ENCODE results near the gene PRAMEF20.
"Not testable (repeated sequence)": the region's sequence is repeated elsewhere in the genome, so short reads cannot be mapped to it uniquely, and the experiment has no call there.

PRAMEF20 gene

DNA sequence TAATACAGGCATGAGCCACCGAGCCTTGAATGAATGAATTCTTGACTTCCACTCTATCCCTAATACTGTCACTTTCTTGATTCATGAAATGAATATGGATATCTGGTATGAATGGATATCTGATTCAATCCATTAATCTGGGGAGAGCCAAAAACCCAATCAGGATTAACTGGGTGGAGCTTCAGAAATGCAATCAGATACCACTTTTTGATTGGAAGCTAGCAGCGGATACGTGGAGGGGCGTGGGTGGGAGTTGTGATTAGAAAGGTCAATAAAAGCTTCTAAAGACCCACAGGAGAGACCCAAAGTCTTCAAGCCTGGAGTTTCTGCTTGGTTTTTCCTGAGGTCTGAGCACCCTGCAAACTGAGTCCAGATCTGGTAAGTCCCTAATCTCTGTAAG, at the start of gene PRAMEF20:
Gene PRAMEF20 (plus strand): TSS at position 301 of the 400 bp plus-strand sequence. CDS start 5,905 bp downstream, outside the sequence.
- not testable (repeated sequence) for DNase-seq

DNA sequence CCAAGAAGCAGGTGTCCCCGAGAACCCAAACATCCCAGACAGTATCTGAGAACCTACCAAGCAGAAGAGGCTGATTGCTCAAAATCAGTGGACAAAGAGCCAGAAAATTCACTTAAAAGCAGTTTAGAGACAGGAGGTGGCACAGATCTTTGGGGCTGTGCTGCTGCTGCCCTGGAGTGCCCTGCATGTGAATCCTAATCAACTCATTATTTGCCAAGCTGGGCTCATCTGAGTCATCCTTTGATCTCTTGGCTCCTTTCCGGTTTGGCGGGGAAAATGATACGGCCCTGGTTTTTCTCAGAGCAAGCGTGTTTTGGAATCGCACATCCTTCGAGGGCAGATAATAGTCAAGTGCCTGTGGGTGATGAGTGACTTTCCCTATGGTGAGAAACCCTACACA, 47.9 kb upstream of the PRAMEF20 start:
- DNase-seq = not testable (repeated sequence)

GRCh38 chr1:13364928-13365327, 45.3 kb upstream of the PRAMEF20 start:
- DNase-seq = not testable (repeated sequence)

- not testable (repeated sequence) for DNase-seq
Measured at GRCh38 chr1:13366536-13366935, 43.7 kb upstream of the PRAMEF20 start.

- DNase-seq = not testable (repeated sequence)
Measured at GRCh38 chr1:13368544-13368943, 41.7 kb upstream of the PRAMEF20 start.

DNA sequence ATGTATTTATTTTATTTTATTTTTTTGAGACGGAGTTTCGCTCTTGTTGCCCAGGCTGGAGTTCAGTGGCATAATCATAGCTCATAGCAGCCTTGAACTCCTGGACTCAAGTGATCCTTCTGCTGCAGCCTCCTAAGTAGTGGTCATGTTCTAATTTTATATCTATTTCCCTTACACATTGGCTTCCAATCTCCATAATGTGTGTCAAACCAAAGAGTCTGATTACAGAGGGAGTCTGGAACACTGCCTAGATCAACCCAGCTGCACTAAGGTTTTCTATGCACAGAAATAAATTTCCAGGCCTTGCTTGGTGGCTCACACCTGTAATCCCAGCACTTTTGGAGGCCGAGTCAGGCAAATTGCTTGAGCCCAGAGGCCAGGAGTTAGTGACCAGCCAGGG, 31.3 kb upstream of the PRAMEF20 start:
- not testable (repeated sequence) for DNase-seq

GRCh38 chr1:13380380-13380779, 29.9 kb upstream of the PRAMEF20 start:
- not testable (repeated sequence) for DNase-seq

- not testable (repeated sequence) for DNase-seq
Measured at GRCh38 chr1:13389332-13389731, 20.9 kb upstream of the PRAMEF20 start, which contains the start of gene PRAMEF17. Gene PRAMEF17 (plus strand): TSS chr1:13389632. CDS start chr1:13389658, 26 bp downstream.

- not testable (repeated sequence) for DNase-seq
Measured at GRCh38 chr1:13393004-13393403, 17.2 kb upstream of the PRAMEF20 start.

DNA sequence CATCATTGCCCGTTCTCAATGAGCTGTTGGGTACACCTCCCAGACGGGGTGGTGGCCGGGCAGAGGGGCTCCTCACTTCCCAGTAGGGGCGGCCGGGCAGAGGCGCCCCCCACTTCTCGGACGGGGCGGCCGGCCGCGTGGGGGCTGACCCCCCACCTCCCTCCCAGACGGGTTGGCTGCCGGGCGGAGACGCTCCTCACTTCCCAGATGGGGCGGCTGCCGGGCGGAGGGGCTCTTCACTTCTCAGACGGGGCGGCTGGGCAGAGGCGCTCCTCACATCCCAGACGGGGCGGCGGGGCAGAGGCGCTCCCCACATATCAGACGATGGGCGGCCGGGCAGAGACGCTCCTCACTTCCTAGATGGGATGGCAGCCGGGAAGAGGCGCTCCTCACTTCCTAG, 15.5 kb upstream of the PRAMEF20 start:
- not testable (repeated sequence) for DNase-seq

DNA sequence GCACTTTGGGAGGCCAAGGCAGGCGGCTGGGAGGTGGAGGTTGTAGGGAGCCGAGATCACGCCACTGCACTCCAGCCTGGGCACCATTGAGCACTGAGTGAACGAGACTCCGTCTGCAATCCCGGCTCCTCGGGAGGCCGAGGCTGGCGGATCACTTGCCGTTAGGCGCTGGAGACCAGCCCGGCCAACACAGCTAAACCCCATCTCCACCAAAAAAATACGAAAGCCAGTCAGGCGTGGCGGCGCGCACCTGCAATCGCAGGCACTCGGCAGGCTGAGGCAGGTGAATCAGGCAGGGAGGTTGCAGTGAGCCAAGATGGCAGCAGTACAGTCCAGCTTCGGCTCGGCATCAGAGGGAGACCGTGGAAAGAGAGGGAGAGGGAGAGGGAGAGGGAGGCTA, 14.9 kb upstream of the PRAMEF20 start:
- DNase-seq = not testable (repeated sequence)

DNA sequence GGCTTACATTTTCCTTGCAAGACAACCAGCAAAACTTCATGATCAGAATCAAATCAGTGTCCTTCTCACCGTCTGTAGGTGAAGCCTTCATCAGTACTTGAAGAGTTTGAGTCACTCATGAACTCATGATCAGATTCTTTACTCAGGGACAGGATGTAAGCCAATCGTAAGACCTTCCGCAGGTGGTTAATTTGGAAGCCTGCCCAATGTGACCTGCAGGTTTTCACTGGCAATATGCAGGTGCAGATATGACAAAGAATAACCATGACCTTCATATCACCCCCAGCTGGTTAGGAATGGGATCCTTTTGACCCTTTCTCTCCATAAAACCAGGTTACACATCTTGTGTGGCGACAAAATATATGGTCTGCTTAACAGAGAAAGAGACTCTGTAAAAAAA, 2.4 kb upstream of the PRAMEF20 start:
- no peak for DNase-seq

DNA sequence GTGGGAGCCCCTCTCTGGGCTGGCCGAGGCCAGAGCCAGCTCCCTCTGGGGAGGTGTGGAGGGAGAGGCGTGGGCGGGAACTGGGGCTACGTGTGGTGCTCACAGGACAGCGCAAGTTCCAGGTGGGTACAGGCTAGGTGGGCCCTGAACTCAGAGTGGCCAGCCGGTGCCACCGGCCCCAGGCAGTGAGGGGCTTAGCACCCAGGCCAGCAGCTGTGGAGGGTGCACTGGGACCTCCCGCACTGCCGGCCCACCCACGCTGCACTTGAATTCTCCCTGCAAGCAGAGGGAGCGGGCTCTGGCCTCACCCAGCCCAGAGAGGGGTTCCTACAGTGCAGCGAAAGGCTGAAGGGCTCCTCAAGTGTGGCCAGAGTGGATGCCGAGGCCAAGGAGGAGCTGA, 20.2 kb downstream of the PRAMEF20 start:
- DNase-seq = no peak

GRCh38 chr1:13432251-13432650, 22.0 kb downstream of the PRAMEF20 start:
- no peak for DNase-seq

DNA sequence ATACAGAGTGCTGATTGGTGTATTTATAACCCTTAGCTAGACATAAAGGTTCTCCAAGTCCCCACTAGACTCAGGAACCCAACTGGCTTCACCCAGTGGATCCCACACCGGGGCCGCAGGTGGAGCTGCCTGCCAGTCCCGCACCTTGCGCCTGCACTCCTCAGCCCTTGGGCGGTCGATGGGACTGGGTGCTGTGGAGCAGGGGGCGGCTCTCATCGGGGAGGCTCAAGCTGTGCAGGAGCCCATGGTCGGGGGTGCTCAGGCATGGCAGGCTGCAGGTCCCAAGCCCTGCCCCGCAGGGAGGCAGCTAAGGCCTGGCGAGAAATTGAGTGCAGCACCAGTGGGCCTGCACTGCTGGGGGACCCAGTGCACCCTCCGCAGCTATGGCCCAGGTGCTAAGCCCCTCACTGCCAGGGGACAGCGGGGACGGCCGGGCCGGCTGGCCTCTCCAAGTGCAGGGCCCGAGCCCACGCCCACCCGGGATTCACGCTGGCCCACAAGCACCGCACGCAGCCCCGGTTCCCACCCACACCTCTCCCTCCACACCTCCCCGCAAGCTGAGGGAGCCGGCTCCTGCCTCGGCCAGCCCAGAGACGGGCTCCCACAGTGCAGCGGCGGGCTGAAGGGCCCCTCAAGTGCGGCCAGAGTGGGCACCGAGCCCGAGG, 23.6 kb downstream of the PRAMEF20 start:
- not testable (repeated sequence) for DNase-seq

- no peak for DNase-seq
Measured at GRCh38 chr1:13435458-13435857, 25.2 kb downstream of the PRAMEF20 start.

GRCh38 chr1:13439104-13439783, 29.0 kb downstream of the PRAMEF20 start:
- DNase-seq = not testable (repeated sequence)

- no peak for DNase-seq
Measured at GRCh38 chr1:13443335-13443979, 33.2 kb downstream of the PRAMEF20 start.

DNA sequence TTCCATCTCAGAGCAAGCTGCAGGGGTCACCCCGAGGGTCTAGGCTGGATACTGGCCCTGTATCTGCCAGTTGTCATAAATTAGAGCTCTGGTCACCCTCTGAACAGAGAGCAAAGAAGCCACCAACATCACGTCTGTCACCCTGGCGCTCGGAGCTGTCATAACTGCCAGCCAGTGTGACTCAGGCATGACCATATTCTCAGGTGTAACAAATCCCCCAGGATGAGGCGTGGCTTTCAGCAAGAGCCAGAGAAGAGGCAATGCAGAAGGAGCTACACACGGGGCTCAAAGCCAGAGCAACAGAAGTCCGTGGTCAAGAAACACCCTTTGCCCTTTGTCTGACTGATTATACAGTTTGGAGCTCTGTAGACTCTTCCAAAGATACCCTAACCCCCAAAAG, 40.0 kb downstream of the PRAMEF20 start:
- DNase-seq = no peak

- DNase-seq = no peak
Measured at GRCh38 chr1:13451399-13451965, 41.2 kb downstream of the PRAMEF20 start.

- no peak for DNase-seq
Measured at GRCh38 chr1:13456904-13457532, 46.8 kb downstream of the PRAMEF20 start.

GRCh38 chr1:13461977-13462376, 51.7 kb downstream of the PRAMEF20 start:
- DNase-seq = no peak

- no peak for DNase-seq
Measured at GRCh38 chr1:13462682-13463081, 52.4 kb downstream of the PRAMEF20 start.
